Vagina (tissue), 2 donors: ENCODE data around the gene TBX3. TPM values are rescaled to one million over a fixed set of nuclear protein-coding genes. Genes with fewer than 3 reads are reported as not detected.

Experiments
- DNase-seq, 2 donors: peaks; one replicate each; pipeline ENCODE4 v3.0.0-alpha.2; 2017; ENCODE audit errors: extremely low spot score in 2 of 2
- H3K27ac ChIP-seq: fragments of 200-600 bp; sonication (generic); one replicate; pipeline ENCODE4 v1.5.1; 2019
- H3K27me3 ChIP-seq: fragments of 200-600 bp; sonication (generic); one replicate; pipeline ENCODE4 v1.5.1; 2019
- H3K36me3 ChIP-seq, 2 donors: fragments of 200-600 bp; sonication (generic); one replicate each; pipeline ENCODE4 v1.5.1; 2017 to 2019
- H3K4me1 ChIP-seq: fragments of 200-600 bp; sonication (generic); one replicate; pipeline ENCODE4 v1.5.1; 2019
- H3K4me3 ChIP-seq, 2 donors: fragments of 200-600 bp; sonication (generic); 1 replicate in 1 of 2; 2 replicates in 1 of 2; pipeline ENCODE4 v1.5.1; 2016 to 2019
- H3K9me3 ChIP-seq: fragments of 200-600 bp; sonication (generic); one replicate; pipeline ENCODE4 v1.5.1; 2019
- POLR2A ChIP-seq, 2 donors: fragments of 450-650 bp; IDR thresholded peaks; one replicate each; pipeline ENCODE4 v1.6.1; 2017; ENCODE audit warnings: antibody characterized with exemption in 2 of 2, mild to moderate bottlenecking in 2 of 2, moderate library complexity in 2 of 2
- POLR2AphosphoS5 ChIP-seq, 2 donors: sonication (generic); formaldehyde crosslinking; IDR thresholded peaks; one replicate each; pipeline ENCODE4 v1.9.0; 2017; ENCODE audit warnings: antibody characterized with exemption in 2 of 2, mild to moderate bottlenecking in 2 of 2, low read depth in 1 of 2; ENCODE audit not compliant: insufficient read depth in 1 of 2
- intact Hi-C: fragments of 100-400 bp; cut with DNase I; formaldehyde crosslinking; loops from one replicate; pipeline ENCODE4 v1.15.1; 2023
- total RNA-seq: library from RNA; depleted of rRNA; stranded (reverse); fragments of >200 nt; gene quantifications from one replicate; pipeline ENCODE4 v1.2.3, GENCODE V29; 2016
- TF ChIP-seq, protein P1 (sequence below), 3 experiments: fragments of 450-650 bp in 2 of 3; fragments of 200-600 bp in 1 of 3; sonication (generic) in 1 of 3; IDR thresholded peaks; one replicate each; pipeline ENCODE4 v1.5.1; 2017 to 2019; ENCODE audit warnings: antibody characterized with exemption in 3 of 3, mild to moderate bottlenecking in 2 of 3, moderate library complexity in 2 of 3

TBX3 gene
- total RNA-seq, 1 donor from 2014 or later = 57.0 TPM

- TF ChIP-seq, protein P1, sequence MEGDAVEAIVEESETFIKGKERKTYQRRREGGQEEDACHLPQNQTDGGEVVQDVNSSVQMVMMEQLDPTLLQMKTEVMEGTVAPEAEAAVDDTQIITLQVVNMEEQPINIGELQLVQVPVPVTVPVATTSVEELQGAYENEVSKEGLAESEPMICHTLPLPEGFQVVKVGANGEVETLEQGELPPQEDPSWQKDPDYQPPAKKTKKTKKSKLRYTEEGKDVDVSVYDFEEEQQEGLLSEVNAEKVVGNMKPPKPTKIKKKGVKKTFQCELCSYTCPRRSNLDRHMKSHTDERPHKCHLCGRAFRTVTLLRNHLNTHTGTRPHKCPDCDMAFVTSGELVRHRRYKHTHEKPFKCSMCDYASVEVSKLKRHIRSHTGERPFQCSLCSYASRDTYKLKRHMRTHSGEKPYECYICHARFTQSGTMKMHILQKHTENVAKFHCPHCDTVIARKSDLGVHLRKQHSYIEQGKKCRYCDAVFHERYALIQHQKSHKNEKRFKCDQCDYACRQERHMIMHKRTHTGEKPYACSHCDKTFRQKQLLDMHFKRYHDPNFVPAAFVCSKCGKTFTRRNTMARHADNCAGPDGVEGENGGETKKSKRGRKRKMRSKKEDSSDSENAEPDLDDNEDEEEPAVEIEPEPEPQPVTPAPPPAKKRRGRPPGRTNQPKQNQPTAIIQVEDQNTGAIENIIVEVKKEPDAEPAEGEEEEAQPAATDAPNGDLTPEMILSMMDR (IDR thresholded peaks at IDR 0.05) = no peak
- no peak for TF ChIP-seq POLR2AphosphoS5 (IDR thresholded peaks at IDR 0.05; ENCODE audit: insufficient read depth in 1 of 2, low read depth in 1 of 2)
- TF ChIP-seq POLR2A (IDR thresholded peaks at IDR 0.05) = no peak
- intact Hi-C loops = loop anchor here (1.0 kb wide), 1 partner anchor 46 kb away; no protein-coding TSS in a partner anchor
- H3K27ac ChIP-seq = peak overlapping the region; percentile 99
- H3K27me3 ChIP-seq = no peaks in the 10 kb centered on the region
- peaks cover 12% of the 10 kb centered on the region for H3K4me1 ChIP-seq
- no peaks in the 10 kb centered on the region for H3K9me3 ChIP-seq
- H3K36me3 ChIP-seq = no peaks in the 10 kb centered on the region
- DNase-seq = no peak
- H3K4me3 ChIP-seq = peak overlapping the region; percentile 82 to 90
Observed at GRCh38 chr12:114685320-114685781, 1.4 kb upstream of the TBX3 start.

GRCh38 chr12:114684870-114685273 is 897 bp upstream of the TBX3 start:
- Histone ChIP-seq H3K27ac (peak overlapping the region; percentile 99), H3K36me3 (no peaks in the 10 kb centered on the region), H3K4me3 (peak overlapping the region; percentile 82 to 90), H3K27me3 (no peaks in the 10 kb centered on the region), H3K9me3 (no peaks in the 10 kb centered on the region), H3K4me1 (peaks cover 12% of the 10 kb centered on the region)
- no peak for DNase-seq
- TF ChIP-seq, protein P1 (IDR thresholded peaks at IDR 0.05) = no peak
- no peak for TF ChIP-seq POLR2A (IDR thresholded peaks at IDR 0.05)
- no peak for TF ChIP-seq POLR2AphosphoS5 (IDR thresholded peaks at IDR 0.05; ENCODE audit: insufficient read depth in 1 of 2, low read depth in 1 of 2)
- intact Hi-C loops = loop anchor here (1.0 kb wide), 1 partner anchor 46 kb away; no protein-coding TSS in a partner anchor

- Histone ChIP-seq H3K4me1 (peaks cover 21% of the 10 kb centered on the region), H3K4me3 (peak overlapping the region; percentile 82 to 90), H3K27ac (peak overlapping the region; percentile 99), H3K27me3 (no peaks in the 10 kb centered on the region), H3K36me3 (no peaks in the 10 kb centered on the region), H3K9me3 (no peaks in the 10 kb centered on the region)
- intact Hi-C loops = no loop called here
- TF ChIP-seq POLR2AphosphoS5 (IDR thresholded peaks at IDR 0.05; ENCODE audit: insufficient read depth in 1 of 2, low read depth in 1 of 2) (no peak), POLR2A (IDR thresholded peaks at IDR 0.05) (no peak)
- TF ChIP-seq, protein P1 (IDR thresholded peaks at IDR 0.05) = no peak
- no peak for DNase-seq
Observed at GRCh38 chr12:114683709-114684097, 272 bp downstream of the TBX3 start.

DNA sequence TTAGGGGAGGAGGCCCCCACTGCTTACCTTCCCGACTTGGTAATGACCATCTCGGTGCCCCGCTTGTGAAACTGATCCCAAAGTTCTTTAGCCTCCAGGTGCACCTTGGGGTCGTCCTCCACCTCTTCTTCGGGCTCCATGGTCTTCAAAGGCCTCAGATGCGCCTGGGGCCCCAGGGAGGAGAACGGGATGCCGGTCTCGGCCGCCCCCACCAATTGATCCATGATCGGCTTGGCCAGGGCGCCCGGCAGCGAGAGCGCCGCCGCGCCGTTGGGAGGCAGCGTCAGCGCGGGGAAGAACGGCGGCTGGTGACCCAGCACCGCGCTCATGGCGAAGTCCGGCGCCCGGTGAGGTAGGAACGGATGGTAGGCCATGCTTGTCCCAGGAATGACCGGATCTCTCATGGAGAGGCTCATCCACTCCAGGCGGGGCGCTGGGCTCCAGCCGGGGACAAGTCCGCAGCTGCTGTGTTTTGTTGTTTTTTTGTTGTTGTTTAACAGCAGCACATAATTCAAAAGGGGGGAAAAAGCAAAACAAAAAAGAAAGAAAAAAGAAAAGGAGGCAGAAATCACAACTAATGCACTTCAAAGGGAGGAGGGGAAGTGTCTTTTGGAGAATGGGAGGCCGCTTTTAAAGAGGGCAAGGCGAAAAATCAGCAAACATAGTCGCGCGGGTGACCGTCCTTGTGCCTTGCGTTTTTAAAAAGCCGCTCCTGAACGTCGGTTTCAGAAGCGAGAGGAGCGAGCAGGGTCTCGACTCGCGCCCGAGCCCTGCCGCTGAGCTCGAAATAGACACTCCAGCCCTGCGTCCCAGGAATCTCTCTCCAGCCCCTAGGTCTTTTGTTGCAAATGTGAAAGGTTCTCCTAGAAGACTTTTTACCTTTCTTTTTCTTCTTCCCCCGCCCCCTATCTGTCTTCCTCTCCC is 928 bp downstream of the TBX3 start:
- Histone ChIP-seq H3K9me3 (no peaks in the 10 kb centered on the region), H3K4me1 (peaks cover 27% of the 10 kb centered on the region), H3K4me3 (peak overlapping the region; percentile 82 to 90), H3K36me3 (no peaks in the 10 kb centered on the region), H3K27ac (peak overlapping the region; percentile 99), H3K27me3 (no peaks in the 10 kb centered on the region)
- DNase-seq = no peak
- intact Hi-C loops = no loop called here
- TF ChIP-seq POLR2A (IDR thresholded peaks at IDR 0.05) (no peak), POLR2AphosphoS5 (IDR thresholded peaks at IDR 0.05; ENCODE audit: insufficient read depth in 1 of 2, low read depth in 1 of 2) (peak in 1 of 2 donors; percentile 71)
- TF ChIP-seq, protein P1 (IDR thresholded peaks at IDR 0.05) = no peak
